GM19324 (cell line): ENCODE measurements around the gene WWC2.

Experiments used
- ATAC-seq: cut with Tn5 transposase; IDR thresholded peaks from one replicate; pipeline ENCODE4 v1.9.1; 2021; ENCODE audit warnings: mild to moderate bottlenecking, moderate library complexity; ENCODE audit not compliant: unreplicated experiment, low FRiP score

The WWC2 gene

GRCh38 chr4:183164963-183165362, 65.9 kb downstream of the WWC2 start:
- no peak for ATAC-seq

DNA sequence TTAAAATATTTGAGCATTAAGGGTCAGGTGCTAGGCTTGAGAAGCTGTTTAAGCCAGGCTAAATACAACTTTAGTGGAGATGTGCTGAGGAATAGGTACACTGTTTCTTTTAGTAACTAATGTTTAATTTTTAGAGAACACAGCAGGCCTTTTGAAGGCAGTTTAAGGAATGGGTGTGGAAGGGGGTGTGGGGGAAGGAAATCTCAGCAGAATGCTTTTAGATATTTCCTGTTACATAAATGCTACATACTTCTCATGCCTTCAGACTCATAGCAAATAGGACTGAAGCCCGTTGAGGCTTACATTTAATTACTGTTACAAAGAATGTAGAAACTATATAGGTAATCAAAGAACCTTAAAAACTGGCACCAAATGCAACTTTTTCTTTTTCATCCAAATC, 66.3 kb downstream of the WWC2 start:
- ATAC-seq = no peak

- no peak for ATAC-seq
Measured at GRCh38 chr4:183170894-183171293, 71.8 kb downstream of the WWC2 start.

- no peak for ATAC-seq
Measured at GRCh38 chr4:183171484-183172267, 72.6 kb downstream of the WWC2 start.

- ATAC-seq = no peak
Measured at GRCh38 chr4:183172881-183173280, 73.8 kb downstream of the WWC2 start.

DNA sequence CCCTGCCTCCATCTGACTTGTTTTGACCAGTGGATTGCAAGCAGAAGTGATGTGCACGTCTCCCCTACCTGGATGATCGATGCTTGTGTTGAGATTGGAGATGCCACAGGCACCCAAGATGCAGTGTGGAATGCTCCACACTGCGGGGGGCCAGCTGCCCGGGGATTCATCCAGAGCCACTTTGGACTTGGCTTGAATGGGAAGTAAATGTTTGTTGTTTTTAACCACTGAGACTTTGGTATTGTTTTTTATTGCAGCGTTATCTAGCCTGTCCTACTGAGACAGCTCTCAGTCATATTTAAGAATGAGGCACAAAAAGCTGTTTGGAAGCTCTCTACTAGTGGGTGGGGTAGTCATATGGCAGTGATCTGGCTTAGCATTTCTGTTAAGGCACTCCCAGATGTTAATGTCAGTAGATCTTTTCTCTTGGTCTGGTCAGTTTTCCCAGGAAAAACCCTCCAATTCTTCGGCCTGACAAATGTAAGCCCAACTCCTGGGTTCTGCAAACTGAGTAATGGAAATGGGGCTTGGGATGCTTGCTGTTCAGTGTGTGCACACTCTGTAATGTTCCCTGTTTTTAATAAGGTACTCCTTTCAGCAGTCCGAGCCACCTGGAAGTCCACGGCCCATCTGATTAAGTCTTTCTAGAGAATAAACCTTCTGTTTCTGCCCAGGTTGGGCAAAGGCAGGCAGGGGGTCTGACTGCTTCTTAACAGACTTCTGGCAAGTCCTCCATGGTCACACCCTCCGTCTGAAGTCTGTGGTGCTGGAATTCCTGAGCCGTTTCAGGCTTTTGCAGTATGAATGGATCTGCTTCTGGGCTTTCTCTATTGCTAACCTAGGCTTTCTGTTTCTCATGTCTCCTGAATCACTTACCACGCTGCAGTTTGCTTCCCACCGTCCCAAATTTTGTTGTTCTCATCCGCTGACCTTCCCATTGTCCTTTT, 74.8 kb downstream of the WWC2 start:
- no peak for ATAC-seq

DNA sequence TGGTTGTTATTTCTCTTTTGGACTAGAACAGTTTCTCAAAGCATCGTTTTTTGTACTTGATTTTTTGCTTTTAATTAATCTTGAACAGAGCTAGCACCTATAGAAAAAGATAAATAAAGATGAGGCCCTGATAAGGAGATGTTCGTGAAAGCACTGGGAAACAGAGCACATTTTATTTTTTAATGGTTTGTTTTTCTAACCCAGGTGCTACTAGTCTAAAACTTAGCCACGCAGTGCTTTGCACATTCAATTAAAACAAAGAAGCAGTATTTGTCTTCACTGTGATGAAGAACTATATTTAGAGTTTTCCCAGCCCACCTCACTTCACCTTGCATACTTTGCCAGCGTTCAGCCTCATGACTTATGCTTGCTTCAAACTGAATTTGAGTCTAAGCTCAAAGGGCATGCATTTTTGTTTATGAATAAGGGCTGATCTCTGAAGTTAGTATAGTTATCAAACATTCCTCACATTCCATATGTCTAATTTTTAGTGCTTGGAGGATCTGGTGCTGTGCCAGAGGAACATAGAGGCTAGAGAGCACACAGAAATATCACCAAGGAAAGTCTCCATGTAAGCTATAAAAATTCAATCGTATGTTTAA, 76.7 kb downstream of the WWC2 start:
- no peak for ATAC-seq

- ATAC-seq = no peak
Measured at GRCh38 chr4:183177001-183177400, 77.9 kb downstream of the WWC2 start.

DNA sequence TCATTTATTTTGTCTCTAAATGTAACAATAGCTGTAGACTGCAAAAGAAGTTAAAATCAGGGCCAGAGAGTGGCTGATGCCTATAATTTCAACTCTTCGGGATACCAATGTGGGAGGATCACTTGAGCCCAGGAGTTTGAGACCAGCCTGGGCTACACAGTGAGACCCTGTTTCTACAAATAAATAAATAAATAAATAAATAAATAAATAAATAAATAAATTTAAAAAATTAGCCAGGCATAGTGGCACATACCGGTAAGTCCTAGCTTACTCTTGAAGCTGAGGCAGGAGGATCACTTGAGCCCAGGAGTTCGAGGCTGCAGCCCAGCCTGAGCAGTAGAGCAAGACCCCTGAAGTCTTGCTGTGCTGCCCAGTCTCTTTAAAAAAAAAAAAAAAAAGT, 79.1 kb downstream of the WWC2 start:
- no peak for ATAC-seq

GRCh38 chr4:183180096-183180495, 81.0 kb downstream of the WWC2 start:
- no peak for ATAC-seq

GRCh38 chr4:183180621-183181020, 81.6 kb downstream of the WWC2 start:
- ATAC-seq = no peak

- ATAC-seq = no peak
Measured at GRCh38 chr4:183181081-183181480, 82.0 kb downstream of the WWC2 start.

DNA sequence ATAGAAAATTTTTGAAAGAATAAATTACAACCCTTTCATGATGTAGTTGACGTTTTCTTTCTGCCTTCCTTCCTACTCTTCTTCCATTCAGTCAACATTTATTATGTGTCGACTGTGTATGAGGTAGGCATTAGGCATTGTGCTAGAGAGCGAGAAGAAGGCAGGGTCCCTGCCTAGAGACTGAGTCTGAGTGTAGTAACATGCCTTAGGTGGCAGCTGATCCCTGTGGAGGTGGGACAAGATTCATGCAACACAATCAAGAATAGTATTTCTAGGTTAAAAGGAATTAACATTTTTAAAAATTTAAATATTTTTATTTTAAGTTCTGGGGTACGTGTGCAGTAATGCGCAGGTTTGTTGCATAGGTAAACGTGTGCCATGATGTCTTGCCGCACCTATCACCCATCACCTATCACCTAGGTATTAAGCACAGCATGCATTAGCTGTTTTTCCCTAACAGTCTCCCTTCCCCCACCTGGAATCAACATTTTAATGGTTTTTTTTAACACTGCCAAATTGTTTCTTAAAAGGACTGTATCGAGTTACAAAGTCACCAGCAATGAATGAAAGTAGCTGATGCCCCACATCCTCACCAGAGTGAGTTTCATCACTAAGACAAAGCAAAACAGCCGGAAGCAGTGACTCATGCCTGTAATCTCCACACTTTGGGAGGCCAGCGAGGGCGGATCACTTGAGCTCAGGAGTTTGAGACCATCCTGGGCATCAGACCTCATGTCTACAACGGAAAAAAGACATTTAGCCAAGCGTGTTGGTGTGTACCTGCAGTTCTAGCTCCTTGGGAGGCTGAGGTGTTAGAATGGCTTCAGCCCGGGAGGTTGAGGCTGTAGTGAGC, 84.0 kb downstream of the WWC2 start:
- no peak for ATAC-seq

DNA sequence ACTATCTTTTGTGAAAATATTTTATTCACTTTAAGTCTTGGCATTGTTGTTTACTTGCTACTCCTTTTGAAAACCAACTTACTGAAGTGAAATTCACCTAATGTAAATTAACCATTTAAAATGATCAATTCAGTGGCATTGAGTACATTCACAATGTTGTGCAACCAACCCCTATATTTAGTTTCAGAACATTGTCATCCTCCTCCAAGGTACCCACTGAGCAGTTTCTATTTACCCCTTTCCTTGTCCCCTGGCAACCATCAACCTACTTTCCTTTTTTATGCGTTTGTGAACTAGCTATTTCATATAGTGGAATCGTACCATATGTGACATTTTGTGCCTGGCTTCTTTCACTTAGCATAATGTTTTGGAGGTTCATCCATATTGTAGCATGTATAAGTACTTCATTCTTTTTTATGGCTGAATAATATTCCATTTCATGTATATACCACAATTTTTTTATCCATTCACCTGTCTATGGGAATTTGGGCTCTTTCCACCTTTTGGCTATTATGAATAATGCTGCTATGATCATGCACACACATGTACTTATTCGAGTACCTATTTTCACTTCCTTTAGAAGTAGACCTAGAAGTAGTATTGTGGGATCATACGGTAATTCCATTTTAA, 85.0 kb downstream of the WWC2 start:
- no peak for ATAC-seq

GRCh38 chr4:183185018-183185417, 86.0 kb downstream of the WWC2 start:
- no peak for ATAC-seq

DNA sequence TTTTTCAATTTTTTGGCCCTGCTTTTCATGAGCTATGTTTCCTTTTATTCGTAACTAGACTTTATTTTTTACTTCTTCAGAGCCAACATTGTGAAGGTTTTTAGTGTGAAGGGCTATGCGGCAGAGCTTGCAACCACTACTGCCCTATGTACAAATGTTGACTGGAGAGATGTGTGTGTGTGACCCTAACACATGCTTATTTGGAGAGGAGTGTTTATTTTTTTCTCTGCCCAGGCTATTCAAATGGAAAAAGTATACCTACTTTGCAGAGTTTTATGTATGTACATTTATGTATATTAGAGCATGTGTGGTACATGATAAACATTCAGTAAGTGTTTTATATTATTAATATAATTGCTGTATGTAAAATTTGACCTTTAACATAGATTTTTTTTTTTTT, 86.5 kb downstream of the WWC2 start:
- ATAC-seq = no peak

GRCh38 chr4:183186813-183187212, 87.8 kb downstream of the WWC2 start:
- no peak for ATAC-seq

DNA sequence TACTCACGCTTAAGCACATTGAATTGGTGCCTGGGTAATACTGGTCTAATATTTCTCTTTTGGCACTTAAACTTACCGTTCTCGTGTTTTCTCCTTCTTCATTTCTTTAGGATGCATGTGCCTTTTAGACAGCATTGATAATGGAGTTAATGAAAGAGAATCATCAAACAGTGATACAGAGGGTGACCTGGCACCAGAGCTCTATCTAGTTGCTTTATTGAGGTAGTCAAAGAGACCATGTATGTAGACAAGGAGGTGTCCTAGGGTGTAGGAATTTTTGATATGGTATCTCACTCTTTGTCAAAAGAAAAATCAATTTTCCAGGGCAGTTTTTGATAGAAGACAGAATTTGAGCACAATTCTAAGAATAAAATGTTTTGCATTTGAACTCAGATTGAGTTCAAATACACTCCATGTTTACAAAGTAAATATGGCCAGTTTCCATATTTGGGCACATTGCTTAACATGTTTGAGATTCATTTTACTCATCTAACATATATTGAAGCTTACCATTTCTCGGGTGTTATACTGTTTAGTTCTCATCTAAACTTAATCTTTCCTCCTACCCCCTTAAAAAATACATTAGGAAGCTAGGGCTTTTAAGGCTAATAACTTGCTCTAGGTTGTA, 92.0 kb downstream of the WWC2 start:
- no peak for ATAC-seq

DNA sequence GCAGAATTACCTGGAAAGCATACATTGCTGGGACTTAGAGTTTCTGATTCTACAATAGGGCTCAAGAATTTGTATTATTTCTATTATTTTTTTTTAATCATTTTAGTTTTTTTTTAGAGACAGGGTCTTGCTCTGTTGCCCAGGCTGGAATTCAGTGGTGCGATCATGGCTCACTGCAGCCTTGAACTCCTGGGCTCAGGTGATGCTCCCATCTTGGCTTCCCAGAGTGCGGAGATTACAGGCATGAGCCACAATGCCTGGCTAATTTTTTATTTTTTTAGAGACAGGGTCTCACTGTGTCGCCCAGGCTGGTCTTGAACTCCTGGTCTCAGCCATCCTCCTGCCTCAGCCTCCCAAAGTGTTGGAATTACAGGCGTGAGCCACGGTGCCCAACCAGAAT, 92.6 kb downstream of the WWC2 start:
- no peak for ATAC-seq
